Kidney (tissue), 14 donors: ENCODE results near the gene ARNT2. TPM values are rescaled to one million over a fixed set of nuclear protein-coding genes. Genes with fewer than 3 reads are reported as not detected.

Experiments used
- DNase-seq, 5 donors: peaks; one replicate each; pipeline ENCODE4 v3.0.0-alpha.2; 2013 to 2020
- FAIRE-seq: peaks from 2 replicates; lab custom pipeline; 2012; peaks lifted over from hg19 to GRCh38; lab: Jason Lieb, UNC
- H3K27ac ChIP-seq, 2 donors: one replicate each; pipeline ENCODE4 v1.7.0; 2013; ENCODE audit warnings: low read depth in 2 of 2, low read length in 2 of 2, inconsistent platforms in 1 of 2
- H3K27me3 ChIP-seq: one replicate; pipeline ENCODE4 v1.7.1; 2013; ENCODE audit warnings: low read length, inconsistent platforms; ENCODE audit not compliant: control insufficient read depth, insufficient read depth
- H3K36me3 ChIP-seq, 3 donors: one replicate each; pipeline versions ENCODE4 v1.7.0 to v1.7.1; 2013; ENCODE audit warnings: low read length in 3 of 3, control low read depth in 1 of 3, inconsistent platforms in 1 of 3; ENCODE audit not compliant: insufficient read depth in 3 of 3, control insufficient read depth in 2 of 3
- H3K4me1 ChIP-seq, 3 donors: one replicate each; pipeline versions ENCODE4 v1.7.0 to v1.7.1; 2013; ENCODE audit warnings: low read length in 3 of 3, inconsistent platforms in 1 of 3, low read depth in 1 of 3; ENCODE audit not compliant: control insufficient read depth in 2 of 3, insufficient read depth in 2 of 3
- H3K4me3 ChIP-seq, 3 donors: one replicate each; pipeline versions ENCODE4 v1.7.0 to v1.8.1; 2013; ENCODE audit warnings: low read length in 3 of 3, control low read depth in 1 of 3, inconsistent platforms in 1 of 3
- H3K9ac ChIP-seq, 3 donors: one replicate each; pipeline versions ENCODE4 v1.7.0 to v1.7.1; 2013; ENCODE audit warnings: low read length in 3 of 3, control low read depth in 1 of 3, inconsistent platforms in 1 of 3
- H3K9me3 ChIP-seq, 3 donors: one replicate each; pipeline versions ENCODE4 v1.7.0 to v1.7.1; 2013; ENCODE audit warnings: low read length in 3 of 3, control low read depth in 1 of 3, inconsistent platforms in 1 of 3; ENCODE audit not compliant: control insufficient read depth in 2 of 3, insufficient read depth in 1 of 3
- intact Hi-C: fragments of 100-400 bp; cut with DNase I; formaldehyde crosslinking; loops from one replicate; pipeline ENCODE4 v1.11.1; 2022
- polyA plus RNA-seq: library from polyadenylated mRNA; stranded (reverse); fragments of 350-450 nt; fragmentation: Illumina TruSeq; extraction: RNeasy Lipid Tissue Mini Kit (QIAGEN cat#74804); gene quantifications from one replicate; pipeline ENCODE4 v1.2.3, GENCODE V29; 2014; ENCODE audit warnings: low read depth, low replicate concordance; ENCODE audit not compliant: insufficient read depth
- total RNA-seq: library from RNA; stranded (reverse); fragmentation: NEBNext Ultra II Directional; extraction: Animal tissue kit (Norgen Biotek cat#: 25700); gene quantifications from one replicate; pipeline ENCODE4 v1.2.1, GENCODE V29; 2021
- TF ChIP-seq, protein P1 (sequence below): IDR thresholded peaks from 3 replicates; pipeline ENCODE4 v1.5.1; 2012; ENCODE audit warnings: mild to moderate bottlenecking, moderate library complexity, borderline replicate concordance; ENCODE audit not compliant: insufficient read depth; ENCODE audit errors: extremely low read depth
- donor health status: control.
- donor health status: control.
- donor health status: control.
- donor health status: control.
- donor health status: control.
- donor health status: DM: yes; HTN: yes; CAD: no.
- donor health status: Normal renal cell carcinoma (clear cell type).

ARNT2 gene
- total and polyA plus RNA-seq, 2 donors from 2014 or later: 12.2 to 38.2 TPM

DNA sequence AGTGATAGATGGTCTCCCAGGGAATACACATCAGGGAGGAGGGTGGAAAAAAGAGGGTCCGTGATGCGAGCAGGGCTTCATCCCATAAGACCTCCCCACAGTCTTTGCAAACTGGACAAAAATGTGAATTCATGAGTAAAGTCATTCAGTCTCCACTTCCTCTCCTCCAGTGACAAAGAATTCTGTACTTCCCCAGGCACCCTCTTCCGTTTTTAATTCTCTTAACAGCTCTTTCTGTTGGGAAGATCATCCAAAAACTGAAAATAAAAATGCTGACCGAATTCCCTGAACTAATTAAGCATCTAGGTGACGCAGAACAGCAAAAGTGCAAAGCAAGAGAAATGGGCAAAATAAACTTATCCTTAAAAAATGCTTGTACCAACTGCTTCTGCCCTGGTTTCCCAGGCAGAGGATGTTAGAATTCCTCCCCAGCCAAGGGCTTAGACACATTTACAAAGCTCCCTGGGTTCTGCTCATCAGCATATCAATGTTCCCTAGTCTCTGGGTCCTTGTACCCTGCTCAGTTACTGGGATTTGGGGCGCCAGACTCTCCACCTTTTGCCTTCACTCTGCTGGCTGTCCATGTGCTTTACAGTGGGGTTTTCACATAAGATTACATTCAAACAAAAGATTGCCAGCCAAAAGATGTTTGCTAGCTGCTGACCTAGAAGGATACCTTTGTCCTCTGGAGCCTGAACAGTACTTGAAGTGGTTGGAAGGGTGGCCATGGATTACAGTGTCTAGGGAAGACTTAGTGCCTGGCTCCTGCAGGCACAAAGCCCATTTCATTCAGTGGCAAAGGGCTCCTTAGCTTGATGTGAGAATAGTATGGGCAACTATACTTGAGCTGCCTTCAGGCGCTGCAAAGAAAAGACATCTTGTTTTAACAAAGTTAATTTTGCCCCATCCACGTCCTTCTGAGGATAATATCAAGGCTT is 69.4 kb downstream of the ARNT2 start:
- no peaks in the 10 kb centered on the region for H3K4me1 ChIP-seq
- TF ChIP-seq, protein P1, sequence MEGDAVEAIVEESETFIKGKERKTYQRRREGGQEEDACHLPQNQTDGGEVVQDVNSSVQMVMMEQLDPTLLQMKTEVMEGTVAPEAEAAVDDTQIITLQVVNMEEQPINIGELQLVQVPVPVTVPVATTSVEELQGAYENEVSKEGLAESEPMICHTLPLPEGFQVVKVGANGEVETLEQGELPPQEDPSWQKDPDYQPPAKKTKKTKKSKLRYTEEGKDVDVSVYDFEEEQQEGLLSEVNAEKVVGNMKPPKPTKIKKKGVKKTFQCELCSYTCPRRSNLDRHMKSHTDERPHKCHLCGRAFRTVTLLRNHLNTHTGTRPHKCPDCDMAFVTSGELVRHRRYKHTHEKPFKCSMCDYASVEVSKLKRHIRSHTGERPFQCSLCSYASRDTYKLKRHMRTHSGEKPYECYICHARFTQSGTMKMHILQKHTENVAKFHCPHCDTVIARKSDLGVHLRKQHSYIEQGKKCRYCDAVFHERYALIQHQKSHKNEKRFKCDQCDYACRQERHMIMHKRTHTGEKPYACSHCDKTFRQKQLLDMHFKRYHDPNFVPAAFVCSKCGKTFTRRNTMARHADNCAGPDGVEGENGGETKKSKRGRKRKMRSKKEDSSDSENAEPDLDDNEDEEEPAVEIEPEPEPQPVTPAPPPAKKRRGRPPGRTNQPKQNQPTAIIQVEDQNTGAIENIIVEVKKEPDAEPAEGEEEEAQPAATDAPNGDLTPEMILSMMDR: no peak
- no peak overlapping the region for H3K27ac ChIP-seq
- no peaks in the 10 kb centered on the region for H3K27me3 ChIP-seq
- H3K36me3 ChIP-seq: peaks cover 2 to 8% (median 6%) of the 10 kb centered on the region in 3 donors
- no peaks in the 10 kb centered on the region for H3K9me3 ChIP-seq
- H3K9ac ChIP-seq: no peak overlapping the region
- intact Hi-C loops: no loop called here
- H3K4me3 ChIP-seq: no peak overlapping the region
- FAIRE-seq: no peak
- DNase-seq: no peak

DNA sequence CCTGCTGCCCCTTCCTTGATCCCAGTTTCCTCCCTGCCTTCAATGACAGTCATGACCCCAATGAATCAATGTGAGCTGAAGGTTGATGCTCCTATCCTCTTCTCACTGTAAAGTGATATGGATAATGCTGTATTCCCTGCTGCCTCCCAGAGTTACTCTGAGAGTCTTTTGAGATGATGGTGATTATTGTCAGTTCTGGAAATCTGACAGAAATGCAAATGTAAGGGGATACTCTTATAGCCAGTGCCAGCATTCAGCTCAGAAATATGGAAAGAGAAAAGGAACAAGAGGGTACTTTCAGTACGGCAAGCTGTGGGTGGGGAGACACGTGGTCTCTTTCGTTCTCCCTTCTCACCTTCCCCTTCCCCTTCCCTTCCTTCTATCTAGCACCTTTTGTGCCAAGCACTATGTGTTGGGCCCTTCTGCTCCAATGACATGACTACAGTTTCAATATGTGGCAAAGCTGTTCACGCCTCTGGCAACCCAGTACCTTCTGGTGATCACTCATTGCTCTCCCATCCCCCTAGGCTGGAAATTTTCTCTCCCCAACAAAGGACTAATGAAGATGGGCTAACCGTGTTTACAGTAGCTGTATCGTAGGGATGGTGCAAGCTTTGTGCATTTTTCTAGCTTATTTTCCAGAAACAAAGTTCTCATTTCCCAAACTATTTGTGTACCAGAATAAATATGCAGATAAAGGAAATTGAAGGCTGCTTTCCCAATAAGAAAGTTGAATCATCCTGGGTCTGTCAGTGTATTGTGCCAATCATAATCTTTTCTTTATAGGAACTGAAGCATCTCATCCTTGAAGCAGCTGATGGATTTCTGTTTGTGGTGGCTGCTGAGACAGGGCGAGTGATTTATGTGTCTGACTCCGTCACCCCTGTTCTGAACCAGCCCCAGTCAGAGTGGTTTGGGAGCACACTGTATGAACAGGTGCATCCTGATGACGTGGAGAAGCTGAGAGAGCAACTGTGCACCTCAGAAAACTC is 70.3 kb downstream of the ARNT2 start:
- no peak for DNase-seq
- Histone ChIP-seq H3K4me3 (no peak overlapping the region), H3K27me3 (no peaks in the 10 kb centered on the region), H3K9me3 (no peaks in the 10 kb centered on the region), H3K36me3 (peaks cover 2 to 8% (median 6%) of the 10 kb centered on the region in 3 donors), H3K4me1 (no peaks in the 10 kb centered on the region), H3K27ac (no peak overlapping the region), H3K9ac (no peak overlapping the region)
- no peak for FAIRE-seq
- TF ChIP-seq, protein P1: no peak
- intact Hi-C loops: no loop called here

DNA sequence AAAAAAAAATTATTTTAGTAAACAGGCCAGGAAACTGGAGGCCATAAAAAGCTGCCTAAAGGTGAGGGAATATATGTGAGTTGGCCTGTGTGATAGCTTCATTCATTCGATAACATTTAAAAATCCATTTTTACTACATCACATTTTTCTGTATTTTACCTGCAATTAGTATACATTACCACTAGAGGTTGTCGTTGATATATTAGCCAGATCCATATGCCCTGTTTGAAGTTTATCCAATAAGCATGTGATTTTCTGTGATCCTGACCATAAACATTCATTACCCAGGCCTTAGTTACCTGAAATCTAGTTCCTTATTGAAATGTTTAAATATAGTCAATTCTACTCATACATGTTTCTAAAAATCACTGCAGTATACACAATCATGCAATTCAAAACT is 71.4 kb downstream of the ARNT2 start:
- FAIRE-seq (no peak), DNase-seq (no peak)
- H3K4me1 ChIP-seq: no peaks in the 10 kb centered on the region
- H3K27me3 ChIP-seq: no peaks in the 10 kb centered on the region
- intact Hi-C loops: no loop called here
- H3K9me3 ChIP-seq: no peaks in the 10 kb centered on the region
- peaks cover 2 to 8% (median 3%) of the 10 kb centered on the region in 3 donors for H3K36me3 ChIP-seq
- no peak overlapping the region for H3K4me3 ChIP-seq
- no peak overlapping the region for H3K9ac ChIP-seq
- H3K27ac ChIP-seq: no peak overlapping the region
- TF ChIP-seq, protein P1: no peak
